Activated naive CD4-positive, alpha-beta T cell treated with anti-CD3 and anti-CD28 coated beads, Interleukin-2, amount 50 U/mL, for 24 hours (primary cell): ENCODE measurements around the gene GAS2L3.

Source experiments
- H3K27ac Mint-ChIP-seq: one replicate; pipeline ENCODE4 v1.8.0; 2021; ENCODE audit warnings: mild to moderate bottlenecking, mixed read lengths
- H3K27me3 Mint-ChIP-seq: one replicate; pipeline ENCODE4 v1.8.0; 2021; ENCODE audit warnings: mixed read lengths
- H3K36me3 Mint-ChIP-seq: one replicate; pipeline ENCODE4 v1.8.0; 2021; ENCODE audit warnings: mixed read lengths
- H3K4me1 Mint-ChIP-seq: one replicate; pipeline ENCODE4 v1.8.0; 2021; ENCODE audit warnings: mixed read lengths
- H3K4me3 Mint-ChIP-seq: one replicate; pipeline ENCODE4 v1.8.0; 2021; ENCODE audit warnings: mild to moderate bottlenecking, mixed read lengths
- H3K9me3 Mint-ChIP-seq: one replicate; pipeline ENCODE4 v1.8.0; 2021; ENCODE audit warnings: mixed read lengths

GAS2L3 gene

DNA sequence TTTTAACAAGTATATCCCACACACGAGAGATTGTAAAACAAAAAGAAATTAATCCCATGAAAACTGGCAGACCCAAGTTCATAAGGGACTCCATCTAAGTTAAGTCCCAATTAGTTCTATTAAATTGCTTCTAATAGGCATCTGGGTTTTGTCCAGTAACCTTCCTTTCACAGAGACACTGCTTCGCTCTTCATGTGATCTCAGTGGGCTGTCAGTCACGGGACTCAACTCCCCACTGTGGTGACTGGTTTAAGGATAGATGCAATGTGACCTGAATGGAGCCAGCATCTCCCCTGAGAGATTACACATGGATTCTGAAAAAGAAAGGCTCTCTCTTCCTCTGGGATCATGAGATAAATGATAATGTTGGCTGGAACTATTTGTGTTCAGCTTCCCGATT lies 96.4 kb downstream of the GAS2L3 start:
- Mint-ChIP-seq H3K36me3 (no peaks in the 10 kb centered on the region), H3K27ac (no peak overlapping the region), H3K9me3 (no peaks in the 10 kb centered on the region), H3K27me3 (peaks cover 6% of the 10 kb centered on the region), H3K4me1 (no peaks in the 10 kb centered on the region), H3K4me3 (no peak overlapping the region)

DNA sequence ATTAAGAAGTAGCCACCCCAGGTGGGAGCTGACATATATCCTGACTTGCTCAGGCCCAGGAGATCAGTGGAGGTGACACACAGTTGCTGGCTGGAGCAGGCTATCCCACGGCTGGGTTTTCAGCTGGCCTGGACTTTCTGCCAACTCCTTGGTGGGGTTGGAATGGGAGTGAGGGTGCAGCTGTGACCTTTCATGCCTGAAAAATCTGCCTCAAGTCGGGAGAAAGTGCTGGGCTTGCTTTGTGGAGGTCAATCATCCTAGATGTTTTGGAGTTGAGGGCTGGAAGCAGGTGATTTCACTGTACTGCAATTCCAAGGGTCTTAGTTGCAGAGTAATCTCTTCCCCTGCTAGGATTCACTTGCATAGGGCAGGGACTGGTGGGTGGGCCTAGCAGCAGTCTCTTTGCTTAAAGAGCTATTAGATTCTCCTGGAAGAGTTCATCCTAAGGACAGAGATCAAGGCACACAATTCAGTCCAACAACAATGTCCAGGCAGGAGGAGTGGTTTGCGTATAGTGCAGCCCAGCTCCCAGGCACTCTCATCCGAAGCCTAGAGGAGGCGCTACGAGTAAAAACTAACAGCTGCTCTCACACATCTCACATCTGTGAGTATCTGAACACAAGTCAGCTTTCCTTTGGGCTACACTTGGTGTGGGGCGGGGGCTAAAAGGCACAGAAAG lies 98.1 kb downstream of the GAS2L3 start:
- Mint-ChIP-seq H3K36me3 (no peaks in the 10 kb centered on the region), H3K27me3 (peaks cover 6% of the 10 kb centered on the region), H3K4me1 (no peaks in the 10 kb centered on the region), H3K9me3 (no peaks in the 10 kb centered on the region), H3K27ac (no peak overlapping the region), H3K4me3 (no peak overlapping the region)

DNA sequence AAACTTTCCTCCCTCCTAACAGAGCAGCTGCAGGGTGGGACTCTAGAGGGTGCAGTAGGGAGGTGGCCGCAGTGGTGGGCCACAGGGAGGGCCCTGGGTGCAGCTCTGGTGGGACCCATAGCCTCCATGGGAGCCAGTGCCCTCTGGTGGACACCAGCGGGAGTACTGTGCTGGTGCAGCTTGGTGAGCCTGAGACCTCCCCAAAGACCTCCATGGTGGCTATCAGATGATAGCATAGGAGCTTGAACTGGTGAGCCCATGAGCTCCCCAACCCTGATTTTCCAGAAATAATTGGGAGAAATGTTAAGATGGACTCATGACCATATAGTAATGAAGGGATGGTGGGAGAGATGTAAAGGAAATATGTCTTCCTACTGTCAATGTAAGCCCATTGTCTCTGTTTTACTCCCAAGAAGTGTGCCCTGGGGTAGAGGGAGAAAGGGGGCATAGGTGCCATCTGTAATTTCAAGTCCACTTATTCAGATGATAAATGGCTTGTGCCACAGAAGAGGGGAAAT lies 98.7 kb downstream of the GAS2L3 start:
- H3K27ac Mint-ChIP-seq = no peak overlapping the region
- H3K4me3 Mint-ChIP-seq = no peak overlapping the region
- H3K27me3 Mint-ChIP-seq = peaks cover 6% of the 10 kb centered on the region
- no peaks in the 10 kb centered on the region for H3K4me1 Mint-ChIP-seq
- H3K36me3 Mint-ChIP-seq = no peaks in the 10 kb centered on the region
- no peaks in the 10 kb centered on the region for H3K9me3 Mint-ChIP-seq

DNA sequence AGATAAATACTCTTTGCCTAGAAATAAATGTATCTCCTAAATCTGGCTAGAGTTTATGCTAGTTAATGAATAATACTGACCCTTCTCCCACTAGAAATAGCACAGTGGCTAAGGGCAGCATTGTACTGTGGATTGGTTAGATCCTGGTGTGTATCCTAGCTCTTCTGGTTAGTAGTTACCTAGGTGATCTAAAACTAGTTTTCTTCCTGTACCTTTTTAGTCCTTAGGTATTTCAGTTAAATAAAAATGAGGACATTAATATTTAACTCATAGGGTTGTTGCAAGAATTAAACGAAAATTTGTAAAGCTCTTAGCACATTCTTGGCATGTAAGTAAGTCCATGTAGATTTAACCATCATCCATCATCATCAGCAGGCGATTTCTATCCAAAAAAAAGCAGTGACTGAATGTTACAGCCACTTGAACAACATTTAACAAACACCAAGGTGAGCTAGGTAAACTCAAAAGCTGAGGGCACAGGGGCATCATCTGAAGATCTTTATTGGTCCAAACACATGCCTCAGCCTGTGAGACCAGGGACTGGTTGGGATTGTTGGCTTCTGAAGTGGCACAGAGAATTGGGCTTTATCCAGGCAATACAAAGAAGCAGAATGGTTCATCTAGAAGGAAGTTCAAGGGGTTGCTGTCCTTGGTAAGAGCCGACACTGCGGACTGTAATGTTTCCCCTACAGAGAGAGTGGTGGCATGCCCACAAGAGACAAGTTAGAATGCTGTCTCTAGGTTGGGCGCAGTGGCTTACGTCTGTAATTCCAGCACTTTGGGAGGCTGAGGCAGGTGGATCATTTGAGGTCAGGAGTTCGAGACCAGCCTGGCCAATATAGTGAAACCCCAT lies 100.8 kb downstream of the GAS2L3 start:
- no peaks in the 10 kb centered on the region for H3K4me1 Mint-ChIP-seq
- H3K36me3 Mint-ChIP-seq = no peaks in the 10 kb centered on the region
- no peak overlapping the region for H3K27ac Mint-ChIP-seq
- peaks cover 11% of the 10 kb centered on the region for H3K27me3 Mint-ChIP-seq
- H3K4me3 Mint-ChIP-seq = no peak overlapping the region
- peaks cover 7% of the 10 kb centered on the region for H3K9me3 Mint-ChIP-seq
